ENCODE data around the gene SPR.
"Not testable (repeated sequence)": the region's sequence is repeated elsewhere in the genome, so short reads cannot be mapped to it uniquely, and the experiment has no call there.

Gene SPR

GRCh38 chr2:72888438-72889202 lies 1.4 kb downstream of the SPR start:
- DNase-seq (ENCODE audit: low read depth) = no peak

- DNase-seq (ENCODE audit: low read depth) = no peak
Observed at GRCh38 chr2:72889991-72890390, 2.8 kb downstream of the SPR start.

- no peak for DNase-seq (ENCODE audit: low read depth)
Observed at GRCh38 chr2:72891091-72891818, 4.0 kb downstream of the SPR start.

- DNase-seq (ENCODE audit: low read depth) = no peak
Observed at GRCh38 chr2:72892506-72893173, 5.4 kb downstream of the SPR start.

GRCh38 chr2:72893594-72894319 lies 6.5 kb downstream of the SPR start:
- no peak for DNase-seq (ENCODE audit: low read depth)

GRCh38 chr2:72894514-72894913 lies 7.3 kb downstream of the SPR start:
- no peak for DNase-seq (ENCODE audit: low read depth)

- no peak for DNase-seq (ENCODE audit: low read depth)
Observed at GRCh38 chr2:72895154-72895553, 7.9 kb downstream of the SPR start.

GRCh38 chr2:72895759-72896281 lies 8.6 kb downstream of the SPR start:
- no peak for DNase-seq (ENCODE audit: low read depth)

GRCh38 chr2:72896446-72896845 lies 9.2 kb downstream of the SPR start:
- no peak for DNase-seq (ENCODE audit: low read depth)

- DNase-seq (ENCODE audit: low read depth) = no peak
Observed at GRCh38 chr2:72897785-72898584, 10.8 kb downstream of the SPR start.

- no peak for DNase-seq (ENCODE audit: low read depth)
Observed at GRCh38 chr2:72898585-72898906, 11.3 kb downstream of the SPR start.

GRCh38 chr2:72900191-72900825 lies 13.1 kb downstream of the SPR start:
- no peak for DNase-seq (ENCODE audit: low read depth)

GRCh38 chr2:72901426-72901825 lies 14.2 kb downstream of the SPR start:
- no peak for DNase-seq (ENCODE audit: low read depth)

- not testable (repeated sequence) for DNase-seq (ENCODE audit: low read depth)
Observed at GRCh38 chr2:72907369-72907768, 20.2 kb downstream of the SPR start.

- no peak for DNase-seq (ENCODE audit: low read depth)
Observed at GRCh38 chr2:72908741-72909140, 21.5 kb downstream of the SPR start.

GRCh38 chr2:72911256-72911655 lies 24.0 kb downstream of the SPR start:
- no peak for DNase-seq (ENCODE audit: low read depth)

GRCh38 chr2:72913486-72914205 lies 26.4 kb downstream of the SPR start:
- DNase-seq (ENCODE audit: low read depth) = no peak

GRCh38 chr2:72914206-72914559 lies 27.0 kb downstream of the SPR start:
- no peak for DNase-seq (ENCODE audit: low read depth)

- no peak for DNase-seq (ENCODE audit: low read depth)
Observed at GRCh38 chr2:72914589-72915319, 27.5 kb downstream of the SPR start.

All from stimulated activated CD8-positive, alpha-beta memory T cell treated with anti-CD3 and anti-CD28 coated beads, Interleukin-15, amount 100 ng/mL, for 1 hour (primary cell).